Cardiac fibroblast (primary cell): Measurements from ENCODE around the gene ERICH4.

ENCODE experiments used
- DNase-seq, 2 donors: peaks; one replicate each; pipeline versions ENCODE4 v3.0.0 to v3.0.0-alpha.2; 2010; ENCODE audit warnings: low read depth in 2 of 2
- H3K4me3 ChIP-seq, 2 donors: replicated peaks in 1 of 2; 1 replicate in 1 of 2; 2 replicates in 1 of 2; pipeline ENCODE4 v1.5.1; 2011; ENCODE audit warnings: low read depth in 2 of 2, low read length in 2 of 2, mild to moderate bottlenecking in 2 of 2, moderate library complexity in 1 of 2
- CTCF ChIP-seq: IDR thresholded peaks from one replicate; pipeline ENCODE4 v1.5.1; 2011; ENCODE audit warnings: low read depth, mild to moderate bottlenecking, low read length, inconsistent platforms

ERICH4 gene

DNA sequence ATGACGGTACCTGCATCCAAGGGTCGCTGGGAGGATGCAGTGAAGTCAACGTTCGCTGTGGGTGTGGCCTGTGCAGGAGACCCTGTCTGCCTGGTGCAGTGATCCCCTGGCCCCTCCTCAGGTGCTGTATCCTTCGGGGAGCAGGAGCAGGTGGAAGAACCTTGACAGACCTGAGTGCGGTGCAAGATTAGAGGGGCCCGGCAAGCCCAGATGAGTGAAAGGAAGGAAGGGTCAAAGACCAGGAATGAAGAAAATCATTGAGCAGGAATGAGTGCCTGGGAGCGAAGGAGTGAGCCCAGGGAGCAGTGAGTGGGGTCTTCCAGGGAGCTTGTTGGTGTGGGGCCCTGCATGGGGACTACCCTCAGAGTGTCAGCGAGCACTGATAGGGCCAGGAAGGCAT lies 28.5 kb upstream of the ERICH4 start:
- TF ChIP-seq CTCF: no peak
- H3K4me3 ChIP-seq: no peak overlapping the region
- no peak for DNase-seq

DNA sequence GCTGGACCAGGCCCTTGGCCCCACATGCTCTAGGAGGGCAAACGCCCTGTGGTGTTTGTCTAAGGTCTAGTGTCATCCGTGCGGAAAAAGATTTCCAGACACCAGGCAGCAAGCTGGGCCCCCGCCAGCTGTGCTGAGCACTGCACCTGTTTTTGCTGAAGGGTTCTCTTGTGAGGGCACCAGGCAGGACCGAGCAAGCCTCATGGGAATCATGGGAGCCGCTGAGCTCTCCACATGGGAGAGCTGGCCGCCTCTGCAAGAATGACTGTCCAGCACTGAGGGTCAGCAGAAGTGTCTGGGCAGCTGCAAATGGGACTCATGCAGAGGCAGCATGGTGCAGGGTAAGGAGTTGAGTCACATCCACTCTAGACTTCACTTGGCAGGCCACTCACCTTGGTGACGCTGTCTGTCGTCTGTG lies 27.8 kb upstream of the ERICH4 start:
- no peak for TF ChIP-seq CTCF
- H3K4me3 ChIP-seq: no peak overlapping the region

GRCh38 chr19:41416194-41416674 lies 26.7 kb upstream of the ERICH4 start:
- DNase-seq: no peak

More for the DNA sequence above, 27.8 kb upstream of the ERICH4 start:
- no peak for DNase-seq

DNA sequence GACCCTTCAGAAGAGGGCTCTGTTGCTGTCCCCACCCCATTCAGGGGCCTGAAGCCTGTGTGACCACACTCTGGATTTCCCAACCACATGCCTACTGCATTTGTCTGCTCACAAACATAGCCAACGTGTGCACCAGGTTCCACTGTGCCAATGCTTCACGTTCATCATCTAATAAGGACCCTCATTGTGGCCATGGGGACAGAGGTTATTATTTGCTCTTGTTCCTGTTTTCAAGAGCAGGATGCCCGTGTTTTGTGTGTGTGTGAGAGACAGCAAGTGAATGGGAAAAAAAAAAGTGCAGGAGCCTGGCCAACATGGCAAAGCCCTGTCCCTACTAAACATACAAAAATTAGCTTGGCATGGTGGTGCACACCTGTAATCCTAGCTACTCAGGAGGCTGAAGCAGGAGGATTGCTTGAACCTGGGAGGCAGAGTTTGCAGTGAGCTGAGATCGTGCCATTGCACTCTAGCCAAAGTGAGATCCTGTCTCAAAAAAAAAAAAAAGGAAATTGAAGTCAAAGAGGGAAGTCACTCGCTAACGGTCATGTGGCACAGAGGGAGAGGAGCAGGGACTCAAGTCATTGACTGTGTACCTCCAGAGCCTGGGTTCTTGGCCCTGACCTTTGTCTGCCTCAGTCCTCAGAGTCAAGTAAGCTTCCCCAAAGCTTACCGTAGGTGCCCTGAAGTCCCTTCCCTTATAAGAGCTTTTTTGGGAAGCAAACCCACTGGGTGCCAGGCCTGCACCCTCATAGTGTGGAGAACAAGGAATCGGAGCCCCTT lies 22.7 kb upstream of the ERICH4 start:
- no peak overlapping the region for H3K4me3 ChIP-seq
- DNase-seq: no peak
- no peak for TF ChIP-seq CTCF

More at GRCh38 chr19:41416194-41416674, 26.7 kb upstream of the ERICH4 start:
- H3K4me3 ChIP-seq: no peak overlapping the region
- TF ChIP-seq CTCF: no peak

DNA sequence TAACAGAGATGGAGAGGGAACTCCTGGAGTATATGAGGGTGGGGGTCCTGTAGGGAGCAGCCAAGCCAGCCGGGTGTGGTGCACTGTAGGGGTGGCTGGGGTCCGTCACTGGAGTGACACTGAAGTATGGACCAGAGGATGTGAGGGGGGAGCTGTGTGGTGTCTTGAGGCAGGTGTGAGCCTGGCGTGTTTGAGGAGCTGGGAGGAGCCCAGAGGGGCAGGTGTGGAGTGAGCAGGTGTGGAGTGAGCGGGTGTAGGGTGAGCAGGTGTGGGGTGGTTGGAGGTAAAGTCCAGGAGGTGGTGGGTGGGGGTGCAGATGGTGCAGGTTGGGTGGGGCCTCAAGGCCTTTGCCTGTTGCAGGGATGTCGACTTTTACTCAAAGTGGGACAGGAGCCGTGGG lies 21.6 kb upstream of the ERICH4 start:
- H3K4me3 ChIP-seq: no peak overlapping the region
- DNase-seq: no peak

DNA sequence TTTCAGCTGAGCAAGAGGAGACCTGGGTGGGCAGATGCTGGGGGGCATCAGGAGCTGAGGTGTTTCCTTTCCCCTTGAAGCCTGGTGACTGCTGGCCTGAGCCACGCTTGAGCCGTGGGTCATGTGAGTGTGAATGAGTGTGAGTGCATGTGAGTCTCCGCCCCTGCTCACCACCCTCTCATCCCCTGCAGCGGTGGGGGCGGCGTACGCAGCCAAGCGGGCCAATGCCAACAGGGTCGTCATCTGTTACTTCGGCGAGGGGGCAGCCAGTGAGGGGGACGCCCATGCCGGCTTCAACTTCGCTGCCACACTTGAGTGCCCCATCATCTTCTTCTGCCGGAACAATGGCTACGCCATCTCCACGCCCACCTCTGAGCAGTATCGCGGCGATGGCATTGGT lies 21.0 kb upstream of the ERICH4 start:
- H3K4me3 ChIP-seq: no peak overlapping the region
- TF ChIP-seq CTCF: no peak
- no peak for DNase-seq

More for the DNA sequence above, 21.6 kb upstream of the ERICH4 start:
- no peak for TF ChIP-seq CTCF

- TF ChIP-seq CTCF: no peak
- no peak overlapping the region for H3K4me3 ChIP-seq
- no peak for DNase-seq
Observed at GRCh38 chr19:41422456-41422855, 20.5 kb upstream of the ERICH4 start.
